PC-3 (cell line): ENCODE measurements around the gene LPAR1. TPM values are rescaled to one million over a fixed set of nuclear protein-coding genes. Genes with fewer than 3 reads are reported as not detected.

Source experiments
- ATAC-seq: fragments of 200-7000 bp; cut with Tn5 transposase; 2 replicates; pipeline ENCODE4 v1.9.1; 2020; ENCODE audit warnings: mild to moderate bottlenecking, moderate library complexity
- BruUV-seq: library from RNA; stranded (reverse); fragments of 400-500 nt; replicated peaks from 2 replicates; lab custom pipeline; 2021; lab: Mats Ljungman, UMichigan
- CTCF ChIA-PET: fragments of 300-600 bp; sonication (Branson Sonifier 250); formaldehyde crosslinking; loops from one replicate; lab custom pipeline; 2022; ENCODE audit warnings: antibody characterized with exemption; lab: Charles Lee
- POLR2A ChIA-PET: fragments of 300-600 bp; sonication (Branson Sonifier 250); formaldehyde crosslinking; loops from one replicate; lab custom pipeline; 2022; ENCODE audit warnings: antibody characterized with exemption; ENCODE audit not compliant: unreplicated experiment; lab: Charles Lee
- DNase-seq: peaks from one replicate; pipeline ENCODE4 v3.0.0-alpha.2; 2015
- H2AFZ ChIP-seq: fragments of 300-600 bp; sonication (generic); 2 replicates; pipeline ENCODE4 v1.6.0; 2016; ENCODE audit warnings: antibody characterized with exemption, low read length
- H3F3A ChIP-seq: fragments of 300-600 bp; sonication (generic); one replicate; pipeline ENCODE4 v1.6.0; 2017; ENCODE audit warnings: antibody characterized with exemption, low read length, control low read depth, mild to moderate bottlenecking; ENCODE audit not compliant: unreplicated experiment
- H3K27ac ChIP-seq: fragments of 300-600 bp; sonication (generic); 2 replicates; pipeline ENCODE4 v1.5.1; 2016; ENCODE audit warnings: mild to moderate bottlenecking, low read length
- H3K27me3 ChIP-seq: fragments of 300-600 bp; sonication (generic); 2 replicates; pipeline ENCODE4 v1.6.1; 2016; ENCODE audit warnings: low read length, mixed read lengths
- H3K36me3 ChIP-seq: fragments of 300-600 bp; sonication (generic); 2 replicates; pipeline ENCODE4 v1.6.1; 2016; ENCODE audit warnings: low read depth, mixed run types, low read length, mixed read lengths
- H3K4me1 ChIP-seq: fragments of 300-600 bp; sonication (generic); 2 replicates; pipeline ENCODE4 v1.5.1; 2016; ENCODE audit warnings: low read length; ENCODE audit not compliant: insufficient read depth
- H3K4me2 ChIP-seq: fragments of 300-600 bp; sonication (generic); 2 replicates; pipeline ENCODE4 v1.6.0; 2016; ENCODE audit warnings: low read length
- H3K4me3 ChIP-seq: fragments of 300-600 bp; sonication (generic); 2 replicates; pipeline ENCODE4 v1.5.1; 2016; ENCODE audit warnings: mild to moderate bottlenecking, low read length, mixed read lengths
- H3K79me2 ChIP-seq: fragments of 300-600 bp; sonication (generic); 2 replicates; pipeline ENCODE4 v1.6.1; 2017; ENCODE audit warnings: low read length, mixed read lengths
- H3K9ac ChIP-seq: fragments of 300-600 bp; sonication (generic); 2 replicates; pipeline ENCODE4 v1.6.0; 2016; ENCODE audit warnings: mild to moderate bottlenecking, low read length
- H3K9me2 ChIP-seq: fragments of 300-600 bp; sonication (generic); replicated peaks from 2 replicates; pipeline ENCODE4 v1.6.1; 2016; ENCODE audit warnings: mixed run types, low read length, mixed read lengths
- H3K9me3 ChIP-seq: fragments of 300-600 bp; sonication (generic); 2 replicates; pipeline ENCODE4 v1.6.1; 2016; ENCODE audit warnings: low read length, mixed read lengths
- H4K20me1 ChIP-seq: fragments of 300-600 bp; sonication (generic); 2 replicates; pipeline ENCODE4 v1.6.1; 2016; ENCODE audit warnings: low read length, mixed read lengths
- CTCF ChIP-seq: fragments of 300-600 bp; sonication (generic); conservative IDR thresholded peaks from 2 replicates; pipeline ENCODE4 v1.5.1; 2017; ENCODE audit warnings: antibody characterized with exemption, low read depth, mild to moderate bottlenecking, low read length
- EZH2 ChIP-seq: fragments of 300-600 bp; sonication (generic); IDR thresholded peaks from one replicate; pipeline ENCODE4 v1.6.1; 2017; ENCODE audit warnings: antibody characterized with exemption, mild to moderate bottlenecking, low read length; ENCODE audit not compliant: unreplicated experiment
- EZH2phosphoT487 ChIP-seq: fragments of 300-600 bp; sonication (generic); IDR thresholded peaks from 2 replicates; pipeline ENCODE4 v1.6.1; 2018; ENCODE audit warnings: mild to moderate bottlenecking, antibody characterized with exemption, low read length, borderline replicate concordance
- intact Hi-C: fragments of 100-400 bp; cut with micrococcal nuclease; formaldehyde crosslinking; loops from 2 replicates; pipeline ENCODE4 v1.9.0; 2023
- total RNA-seq: library from RNA; depleted of rRNA; stranded (reverse); fragments of >200 nt; gene quantifications from 2 replicates; pipeline ENCODE4 v1.2.3, GENCODE V29; 2014

Gene LPAR1
- total RNA-seq, 1 experiment from 2014 or later = 67.9 TPM

GRCh38 chr9:111036429-111036789 is 1.9 kb downstream of the LPAR1 start:
- Histone ChIP-seq H3K9me3 (no peaks in the 10 kb centered on the region), H3K4me1 (peaks cover 49% of the 10 kb centered on the region), H3K9me2 (no peaks in the 10 kb centered on the region), H4K20me1 (no peaks in the 10 kb centered on the region), H3K4me3 (peak overlapping the region; percentile 83), H3K79me2 (peaks cover 82% of the 10 kb centered on the region), H3F3A (no peaks in the 10 kb centered on the region), H3K9ac (peak overlapping the region; percentile 89), H3K27me3 (no peaks in the 10 kb centered on the region), H3K27ac (peak overlapping the region; percentile 66), H3K4me2 (peak overlapping the region; percentile 92), H2AFZ (peak overlapping the region; percentile 17; the same call in 1 of the 2 replicates), H3K36me3 (peaks cover 17% of the 10 kb centered on the region; the same call in 1 of the 2 replicates)
- POLR2A ChIA-PET = no interaction called here
- CTCF ChIA-PET = interaction anchor here (0.6 kb wide), 5 partner anchors 36 to 1837 kb away, joined by 3 to 9 read pairs (median 3); no protein-coding TSS in a partner anchor
- BruUV-seq = no TSS peak
- ATAC-seq (peak; percentile 20), DNase-seq (peak; percentile 67)
- peak; percentile 74 for TF ChIP-seq CTCF
- TF ChIP-seq EZH2phosphoT487 = no peak
- intact Hi-C loops = loop anchor here (2.0 to 5.0 kb wide), 5 partner anchors 124 to 399 kb away; no protein-coding TSS in a partner anchor

- Histone ChIP-seq H3K36me3 (peaks cover 22% of the 10 kb centered on the region), H3K9ac (peak overlapping the region; percentile 89), H2AFZ (peak overlapping the region; percentile 17; the same call in 1 of the 2 replicates), H3F3A (no peaks in the 10 kb centered on the region), H3K9me2 (no peaks in the 10 kb centered on the region), H3K4me2 (peak overlapping the region; percentile 92), H4K20me1 (no peaks in the 10 kb centered on the region), H3K4me1 (peaks cover 50% of the 10 kb centered on the region), H3K9me3 (no peaks in the 10 kb centered on the region), H3K27ac (peak overlapping the region; percentile 66), H3K79me2 (peaks cover 88% of the 10 kb centered on the region), H3K27me3 (no peaks in the 10 kb centered on the region), H3K4me3 (peak overlapping the region; percentile 83)
- POLR2A ChIA-PET = no interaction called here
- intact Hi-C loops = loop anchor here (2.0 to 5.0 kb wide), 5 partner anchors 123 to 398 kb away; no protein-coding TSS in a partner anchor
- DNase-seq (peak; percentile 33), ATAC-seq (no peak)
- CTCF ChIA-PET = interaction anchor here (0.6 kb wide), 6 partner anchors 36 to 1837 kb away, joined by 3 to 9 read pairs (median 3); no protein-coding TSS in a partner anchor
- TSS peak; percentile 40 for BruUV-seq
- TF ChIP-seq CTCF (no peak), EZH2phosphoT487 (no peak), EZH2 (no peak)
Observed at GRCh38 chr9:111035543-111036428, 2.5 kb downstream of the LPAR1 start.
